Endodermal cell (in vitro differentiated cells): ENCODE results near the gene MAP4K3. TPM values are rescaled to one million over a fixed set of nuclear protein-coding genes. Genes with fewer than 3 reads are reported as not detected.
A peak's percentile ranks its signal among the peaks of the same experiment; 100 is the strongest.
"Not testable (repeated sequence)": the region's sequence is repeated elsewhere in the genome, so short reads cannot be mapped to it uniquely, and the experiment has no call there.

Experiments
- DNase-seq: peaks from one replicate; pipeline ENCODE4 v3.0.0-alpha.2; 2017
- H3K27ac ChIP-seq: 2 replicates; pipeline ENCODE4 v1.5.1; 2013; ENCODE audit warnings: mild to moderate bottlenecking, low read depth, low read length, moderate library complexity
- H3K27me3 ChIP-seq: 2 replicates; pipeline ENCODE4 v1.6.1; 2013; ENCODE audit warnings: mild to moderate bottlenecking, low read length, moderate library complexity; ENCODE audit not compliant: insufficient read depth, control insufficient read depth, poor library complexity, severe bottlenecking
- H3K36me3 ChIP-seq: 2 replicates; pipeline ENCODE4 v1.7.0; 2013; ENCODE audit warnings: mild to moderate bottlenecking, low read length, moderate library complexity; ENCODE audit not compliant: control insufficient read depth, insufficient read depth
- H3K4me1 ChIP-seq: one replicate; pipeline ENCODE4 v1.7.0; 2013; ENCODE audit warnings: low read length; ENCODE audit not compliant: control insufficient read depth, insufficient read depth
- H3K4me3 ChIP-seq: 2 replicates; pipeline ENCODE4 v1.5.1; 2013; ENCODE audit warnings: mild to moderate bottlenecking, low read length, moderate library complexity
- H3K9ac ChIP-seq: 2 replicates; pipeline ENCODE4 v1.6.1; 2013; ENCODE audit warnings: mild to moderate bottlenecking, low read length, moderate library complexity; ENCODE audit not compliant: poor library complexity, severe bottlenecking; ENCODE audit errors: extremely low read depth
- H3K9me3 ChIP-seq: 2 replicates; pipeline ENCODE4 v1.6.1; 2013; ENCODE audit warnings: mild to moderate bottlenecking, low read length, moderate library complexity; ENCODE audit not compliant: control insufficient read depth
- H3K27ac Mint-ChIP-seq: 2 replicates; pipeline ENCODE4 v1.8.0; 2020; ENCODE audit warnings: mixed read lengths
- H3K27me3 Mint-ChIP-seq: 2 replicates; pipeline ENCODE4 v1.8.0; 2021; ENCODE audit warnings: mild to moderate bottlenecking, mixed read lengths; ENCODE audit not compliant: insufficient read depth
- H3K36me3 Mint-ChIP-seq: 2 replicates; pipeline ENCODE4 v1.8.0; 2020; ENCODE audit warnings: low read depth, mixed read lengths
- H3K4me1 Mint-ChIP-seq: 2 replicates; pipeline ENCODE4 v1.8.0; 2020; ENCODE audit warnings: mixed read lengths
- H3K4me3 Mint-ChIP-seq: 2 replicates; pipeline ENCODE4 v1.8.0; 2020; ENCODE audit warnings: mild to moderate bottlenecking, moderate library complexity, mixed read lengths
- H3K9me3 Mint-ChIP-seq: 2 replicates; pipeline ENCODE4 v1.8.0; 2020; ENCODE audit warnings: mild to moderate bottlenecking, mixed read lengths
- CTCF ChIP-seq: fragments of 200-600 bp; sonication (generic); conservative IDR thresholded peaks from 2 replicates; pipeline ENCODE4 v1.5.0; 2021; ENCODE audit warnings: antibody characterized with exemption, mild to moderate bottlenecking
- WGBS, 2 experiments: methylation state at CpG; one replicate each; pipeline versions ENCODE4 v1.1.5 to v1.1.7; 2013; ENCODE audit warnings: missing lambda C conversion rate in 2 of 2, mixed read lengths in 1 of 2; ENCODE audit not compliant: insufficient coverage in 1 of 2, insufficient read length in 1 of 2; 5-methylcytosine and 5-hydroxymethylcytosine counted together
- total RNA-seq, 2 donors: library from RNA; stranded (reverse); fragmentation: NEBNext Ultra II Directional in 1 of 2; extraction: Animal tissue kit (Norgen Biotek cat#: 25700) in 1 of 2; gene quantifications; 2 replicates in 1 of 2; 3 replicates in 1 of 2; pipeline ENCODE4 v1.2.1, GENCODE V29; 2021

Gene MAP4K3
- total RNA-seq, 2 donors from 2014 or later: 39.1 to 45.5 TPM

DNA sequence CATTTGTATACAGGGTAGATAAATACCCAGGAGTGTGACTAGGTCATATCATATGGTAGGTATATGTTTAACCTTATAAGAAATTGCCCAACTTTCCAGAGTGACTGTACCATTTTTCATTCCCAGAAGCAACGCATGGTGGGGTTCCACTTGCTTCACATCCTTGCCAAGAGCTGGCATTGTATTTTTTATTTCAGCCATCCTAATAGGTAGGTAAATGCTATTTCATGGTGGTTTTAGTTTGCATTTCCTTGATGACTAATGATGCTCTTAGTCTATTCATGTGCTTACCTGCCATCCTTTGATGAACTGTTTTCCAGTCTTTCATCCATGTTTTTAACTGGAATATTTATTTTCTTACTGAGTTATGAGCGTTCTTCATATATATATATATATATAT is 51.9 kb downstream of the MAP4K3 start:
- Mint-ChIP-seq H3K4me1 (peaks cover 22% of the 10 kb centered on the region), H3K9me3 (peaks cover 11% of the 10 kb centered on the region), H3K4me3 (no peak overlapping the region), H3K27me3 (no peaks in the 10 kb centered on the region), H3K27ac (no peak overlapping the region), H3K36me3 (peaks cover 13% of the 10 kb centered on the region)
- Histone ChIP-seq H3K27me3 (no peaks in the 10 kb centered on the region), H3K36me3 (no peaks in the 10 kb centered on the region), H3K4me3 (no peak overlapping the region), H3K9ac (no peak overlapping the region), H3K9me3 (peaks cover 12% of the 10 kb centered on the region), H3K27ac (no peak overlapping the region), H3K4me1 (peaks cover 5% of the 10 kb centered on the region)
- WGBS, 2 experiments: 89% methylated on average over 1 of the region's 2 CpGs; no CpG with 5 or more reads in 1 of the 2 experiments
- TF ChIP-seq CTCF: no peak
- no peak for DNase-seq

- Mint-ChIP-seq H3K9me3 (peaks cover 11% of the 10 kb centered on the region), H3K36me3 (peaks cover 13% of the 10 kb centered on the region), H3K4me1 (peaks cover 16% of the 10 kb centered on the region)
- not testable (repeated sequence) for H3K4me3 Mint-ChIP-seq, H3K27me3 Mint-ChIP-seq, H3K4me3 ChIP-seq, DNase-seq, H3K9ac ChIP-seq, H3K4me1 ChIP-seq, H3K36me3 ChIP-seq, H3K27me3 ChIP-seq, H3K27ac Mint-ChIP-seq, H3K27ac ChIP-seq
- WGBS, 2 experiments: 96 to 98% methylated on average over 6 to 11 of the region's 11 CpGs
- H3K9me3 ChIP-seq: peaks cover 12% of the 10 kb centered on the region
These were observed 53.0 kb downstream of the MAP4K3 start for GRCh38 chr2:39384071-39384470.

DNA sequence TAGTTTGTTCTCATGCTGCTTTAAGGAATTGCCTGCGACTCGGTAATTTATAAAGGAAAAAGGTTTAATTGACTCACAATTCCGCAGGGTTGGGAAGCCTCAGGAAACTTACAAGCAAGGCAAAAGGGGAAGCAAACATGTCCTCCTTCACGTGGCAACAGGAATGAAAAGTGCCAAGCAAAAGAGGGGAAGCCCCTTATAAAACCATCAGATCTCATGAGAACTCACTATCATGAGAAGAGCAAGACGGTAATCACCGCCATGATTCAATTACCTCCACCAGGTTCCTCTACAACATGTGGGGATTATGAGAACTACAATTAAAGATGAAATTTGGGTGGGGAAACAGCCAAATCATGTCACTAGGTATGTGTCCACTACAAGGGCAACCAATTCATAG is 53.9 kb downstream of the MAP4K3 start:
- no peak for TF ChIP-seq CTCF
- no peak for DNase-seq
- H3K4me1 ChIP-seq: peaks cover 5% of the 10 kb centered on the region
- no peak overlapping the region for H3K4me3 ChIP-seq
- Mint-ChIP-seq H3K4me1 (peaks cover 12% of the 10 kb centered on the region), H3K9me3 (peaks cover 11% of the 10 kb centered on the region), H3K36me3 (peaks cover 13% of the 10 kb centered on the region), H3K4me3 (no peak overlapping the region), H3K27me3 (no peaks in the 10 kb centered on the region), H3K27ac (no peak overlapping the region)
- H3K27me3 ChIP-seq: no peaks in the 10 kb centered on the region
- H3K36me3 ChIP-seq: no peaks in the 10 kb centered on the region
- no peak overlapping the region for H3K27ac ChIP-seq
- WGBS, 2 experiments: 80 to 92% methylated on average over 2 to 6 of the region's 6 CpGs
- H3K9ac ChIP-seq: no peak overlapping the region
- H3K9me3 ChIP-seq: peaks cover 12% of the 10 kb centered on the region

GRCh38 chr2:39381653-39382052 is 55.4 kb downstream of the MAP4K3 start:
- peaks cover 11% of the 10 kb centered on the region for H3K9me3 Mint-ChIP-seq
- Histone ChIP-seq H3K36me3 (peaks cover under 1% of the 10 kb centered on the region), H3K27ac (no peak overlapping the region), H3K27me3 (no peaks in the 10 kb centered on the region), H3K4me3 (no peak overlapping the region), H3K9me3 (peaks cover 10% of the 10 kb centered on the region), H3K4me1 (peaks cover 11% of the 10 kb centered on the region), H3K9ac (no peak overlapping the region)
- peak overlapping the region; percentile 50 for H3K27ac Mint-ChIP-seq
- no peaks in the 10 kb centered on the region for H3K27me3 Mint-ChIP-seq
- peaks cover 21% of the 10 kb centered on the region for H3K4me1 Mint-ChIP-seq
- DNase-seq: peak; percentile 56
- peaks cover 13% of the 10 kb centered on the region for H3K36me3 Mint-ChIP-seq
- no peak overlapping the region for H3K4me3 Mint-ChIP-seq
- WGBS, 2 experiments: 58 to 62% methylated on average over 5 of the region's 5 CpGs
- no peak for TF ChIP-seq CTCF
